Islet precursor cell (in vitro differentiated cells): ENCODE results near the gene RYR2.
"Not testable (repeated sequence)": the region's sequence is repeated elsewhere in the genome, so short reads cannot be mapped to it uniquely, and the experiment has no call there.

Experiments
- DNase-seq: peaks from one replicate; pipeline ENCODE4 v3.0.0-alpha.2; 2018

The RYR2 gene

GRCh38 chr1:237583270-237583669 is 541.3 kb downstream of the RYR2 start:
- no peak for DNase-seq

- no peak for DNase-seq
Measured at GRCh38 chr1:237583756-237584155, 541.8 kb downstream of the RYR2 start.

DNA sequence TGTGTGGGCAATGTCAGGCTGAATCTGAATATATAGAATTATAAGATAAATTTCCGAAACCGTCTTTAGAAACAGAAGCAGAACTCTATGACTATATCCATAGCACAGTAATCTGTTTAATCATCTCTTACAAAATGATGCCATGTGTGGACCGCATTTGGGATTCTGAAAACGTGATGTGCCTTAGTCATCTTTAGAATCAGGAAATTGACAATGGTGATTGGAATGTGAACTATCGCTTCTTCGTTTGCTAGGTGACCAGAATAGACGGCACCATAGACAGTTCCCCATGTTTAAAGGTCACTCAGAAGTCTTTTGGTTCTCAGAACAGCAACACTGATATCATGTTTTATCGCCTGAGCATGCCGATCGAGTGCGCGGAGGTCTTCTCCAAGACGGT is 548.4 kb downstream of the RYR2 start:
- no peak for DNase-seq

DNA sequence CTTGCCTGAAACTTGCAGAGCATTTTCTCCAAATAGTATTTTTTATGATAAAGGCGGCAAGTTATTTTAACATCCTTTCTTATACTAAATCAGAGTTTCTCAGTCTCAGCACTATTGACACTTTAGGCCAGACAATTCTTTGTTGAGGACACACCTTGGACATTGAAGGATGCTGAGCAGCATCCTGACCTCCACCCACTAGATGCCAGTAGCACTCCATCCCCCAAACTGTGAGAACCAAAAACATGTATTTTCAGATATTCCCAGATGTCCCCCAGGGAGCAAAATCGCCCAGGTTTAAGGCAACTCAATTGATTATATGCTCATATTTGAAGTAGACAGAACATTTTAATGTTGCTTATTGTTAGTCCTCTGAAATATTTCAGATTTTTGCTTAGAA is 549.4 kb downstream of the RYR2 start:
- no peak for DNase-seq

DNA sequence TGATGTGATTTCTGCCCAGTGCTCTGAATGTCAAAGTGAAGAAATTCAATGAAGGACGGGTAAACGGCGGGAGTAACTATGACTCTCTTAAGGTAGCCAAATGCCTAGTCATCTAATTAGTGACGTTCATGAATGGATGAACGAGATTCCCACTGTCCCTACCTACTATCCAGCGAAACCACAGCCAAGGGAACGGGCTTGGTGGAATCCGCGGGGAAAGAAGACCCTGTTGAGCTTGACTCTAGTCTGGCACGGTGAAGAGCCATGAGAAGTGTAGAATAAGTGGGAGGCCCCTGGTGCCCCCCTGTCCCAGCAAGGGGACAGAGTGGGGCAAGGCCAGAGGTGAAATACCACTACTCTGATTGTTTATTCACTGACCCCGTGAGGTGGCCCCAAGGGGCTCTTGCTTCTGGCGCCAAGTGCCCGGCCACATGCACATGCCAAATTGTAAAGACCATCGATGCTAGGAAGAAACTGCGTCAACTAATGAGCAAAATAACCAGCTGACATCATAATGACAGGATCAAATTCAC is 561.1 kb downstream of the RYR2 start:
- DNase-seq = not testable (repeated sequence)

DNA sequence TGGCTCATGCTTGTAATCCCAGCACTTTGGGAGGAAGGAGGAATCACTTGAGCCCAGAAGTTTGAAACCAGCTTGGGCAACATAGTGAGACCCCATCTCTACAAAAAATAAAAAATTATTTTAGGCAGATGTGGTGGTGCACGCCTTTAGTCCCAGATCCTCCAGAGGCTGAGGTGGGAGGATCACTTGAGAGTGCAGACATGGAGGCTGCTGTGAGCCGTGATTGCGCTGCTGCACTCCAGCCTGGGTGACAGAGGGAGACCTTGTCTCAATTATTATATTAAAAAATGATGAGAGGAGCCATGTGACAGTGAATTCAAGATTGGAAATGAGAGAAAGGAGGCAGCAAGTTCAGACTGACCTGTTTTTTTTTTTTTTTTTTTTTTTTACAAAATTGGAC is 566.4 kb downstream of the RYR2 start:
- DNase-seq = no peak

DNA sequence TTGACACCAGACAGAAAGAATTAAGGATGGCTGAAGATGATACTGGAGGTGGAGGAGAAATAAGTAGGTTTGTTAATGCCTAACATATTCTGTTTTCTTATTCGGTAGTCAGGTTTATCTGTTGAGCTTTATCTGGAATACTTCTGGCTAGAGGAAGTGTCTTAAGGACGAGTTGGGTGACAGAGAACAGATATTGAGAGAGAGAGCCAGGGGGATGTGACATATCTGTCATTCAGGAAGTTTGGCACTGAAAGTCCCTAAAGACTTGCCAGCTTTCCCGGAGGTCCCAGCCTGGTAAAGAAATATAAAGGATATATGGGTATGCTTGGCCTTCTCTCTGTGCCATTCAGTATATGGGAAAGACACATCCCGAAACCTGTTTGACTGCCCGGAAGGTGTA is 568.2 kb downstream of the RYR2 start:
- DNase-seq = no peak

DNA sequence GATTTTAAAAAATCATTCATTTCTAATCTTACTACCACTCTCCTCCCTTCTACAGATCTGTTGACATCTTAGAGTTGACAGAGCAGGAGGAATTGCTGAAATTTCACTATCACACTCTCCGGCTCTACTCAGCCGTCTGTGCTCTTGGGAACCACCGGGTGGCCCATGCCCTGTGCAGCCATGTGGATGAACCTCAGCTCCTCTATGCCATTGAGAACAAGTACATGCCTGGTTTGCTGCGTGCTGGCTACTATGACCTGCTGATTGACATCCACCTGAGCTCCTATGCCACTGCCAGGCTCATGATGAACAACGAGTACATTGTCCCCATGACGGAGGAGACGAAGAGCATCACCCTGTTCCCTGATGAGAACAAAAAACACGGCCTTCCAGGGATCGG is 572.0 kb downstream of the RYR2 start:
- no peak for DNase-seq

GRCh38 chr1:237619553-237619952 is 577.6 kb downstream of the RYR2 start:
- DNase-seq = no peak

GRCh38 chr1:237634922-237635321 is 592.9 kb downstream of the RYR2 start:
- DNase-seq = no peak

GRCh38 chr1:237638555-237638954 is 596.6 kb downstream of the RYR2 start:
- no peak for DNase-seq

- DNase-seq = no peak
Measured at GRCh38 chr1:237640011-237640671, 598.2 kb downstream of the RYR2 start.

DNA sequence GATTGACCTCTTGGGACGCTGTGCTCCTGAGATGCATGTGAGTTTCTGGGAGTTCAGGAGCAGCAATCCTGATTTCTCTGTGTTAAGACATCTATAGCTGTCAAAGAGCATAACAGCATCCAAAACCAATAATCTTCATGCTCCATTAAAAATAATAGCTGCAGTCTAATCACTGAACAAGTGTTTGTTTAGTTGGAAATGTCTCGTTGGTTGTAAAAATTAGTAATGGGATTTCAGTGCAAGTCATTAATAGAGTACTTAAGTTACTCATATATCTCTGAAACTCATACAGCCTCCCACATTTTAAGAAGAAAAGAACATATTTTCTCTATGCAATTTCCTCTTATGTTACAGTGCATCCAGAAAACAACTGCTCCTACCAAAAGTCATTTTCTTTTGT is 599.0 kb downstream of the RYR2 start:
- no peak for DNase-seq

DNA sequence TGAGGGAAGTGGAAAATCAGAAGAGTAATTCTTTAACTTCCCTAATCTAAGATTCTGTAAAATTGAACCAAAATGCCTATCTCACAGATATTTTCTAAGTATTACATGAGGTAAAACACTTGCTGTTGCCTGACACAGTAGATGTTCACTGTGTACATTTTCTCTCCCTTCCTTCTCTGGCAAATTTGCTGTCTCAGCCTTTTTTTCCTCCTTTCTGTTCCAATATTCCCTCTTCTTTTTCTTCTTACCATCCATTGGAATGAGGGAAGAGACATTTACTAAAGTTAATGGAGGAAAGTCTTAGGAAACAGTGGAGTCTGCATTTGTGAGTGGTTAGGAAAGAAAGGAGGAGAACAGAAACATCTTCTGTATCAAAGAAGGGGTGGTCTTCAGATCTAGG is 608.8 kb downstream of the RYR2 start:
- DNase-seq = no peak

- DNase-seq = no peak
Measured at GRCh38 chr1:237655778-237656177, 613.8 kb downstream of the RYR2 start.

- no peak for DNase-seq
Measured at GRCh38 chr1:237664348-237664747, 622.4 kb downstream of the RYR2 start.

GRCh38 chr1:237670302-237670701 is 628.3 kb downstream of the RYR2 start:
- no peak for DNase-seq

- DNase-seq = no peak
Measured at GRCh38 chr1:237671262-237671661, 629.3 kb downstream of the RYR2 start.

DNA sequence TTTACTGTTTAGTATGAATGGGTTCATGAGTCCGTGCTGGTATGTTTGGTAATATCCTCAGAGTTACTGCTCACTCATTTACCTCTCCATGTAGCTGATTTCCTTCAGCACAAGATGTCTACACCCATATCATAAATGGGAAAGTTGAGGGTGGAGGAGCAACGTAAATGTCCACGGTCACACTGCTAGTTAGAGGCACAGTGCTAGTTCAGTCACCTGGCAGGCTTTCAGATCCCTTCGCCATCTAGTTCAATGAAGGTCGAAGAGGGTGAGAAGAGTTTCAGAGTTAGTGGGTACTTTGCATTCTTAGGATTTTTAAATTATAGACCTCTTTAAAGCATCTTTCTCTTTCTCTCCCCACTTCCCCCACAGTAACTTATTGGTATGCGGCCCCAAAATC is 630.0 kb downstream of the RYR2 start:
- DNase-seq = no peak

DNA sequence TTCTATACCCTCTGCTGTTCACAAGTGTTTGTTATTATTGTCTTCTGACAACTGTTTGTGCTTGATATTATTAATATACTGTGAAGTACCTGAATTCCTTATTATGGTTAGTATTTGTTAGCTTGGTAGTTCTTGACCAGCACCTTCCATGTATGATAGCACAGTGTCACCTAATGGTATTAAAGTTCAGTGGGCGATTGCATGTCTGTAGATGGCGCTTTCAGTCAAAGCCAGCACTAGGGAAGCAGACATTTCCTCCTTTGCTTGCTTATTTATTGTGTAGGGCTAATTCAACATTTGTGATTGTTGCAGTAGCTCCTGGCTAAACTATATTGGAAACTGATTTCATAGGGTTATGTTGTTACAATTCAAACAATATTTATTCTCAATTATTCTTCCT is 630.8 kb downstream of the RYR2 start:
- DNase-seq = no peak

DNA sequence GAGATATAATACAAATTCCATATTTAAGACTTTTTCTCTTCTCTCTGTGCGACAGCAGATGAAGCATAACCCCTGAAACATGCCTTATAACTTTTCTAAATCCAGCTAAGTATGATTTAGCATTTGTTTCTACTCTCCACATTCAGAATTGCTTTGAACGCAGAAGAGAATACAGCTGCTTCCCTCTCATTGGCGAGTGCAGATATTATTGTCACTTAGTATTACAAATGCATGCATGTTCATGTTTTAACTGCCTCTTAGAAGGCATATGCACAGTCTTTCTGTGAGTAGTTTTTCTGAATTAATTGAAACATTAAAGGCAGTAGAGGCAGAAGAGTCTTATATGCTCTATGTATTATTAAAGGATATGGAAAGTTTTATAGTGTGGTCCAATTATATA is 631.6 kb downstream of the RYR2 start:
- DNase-seq = no peak

DNA sequence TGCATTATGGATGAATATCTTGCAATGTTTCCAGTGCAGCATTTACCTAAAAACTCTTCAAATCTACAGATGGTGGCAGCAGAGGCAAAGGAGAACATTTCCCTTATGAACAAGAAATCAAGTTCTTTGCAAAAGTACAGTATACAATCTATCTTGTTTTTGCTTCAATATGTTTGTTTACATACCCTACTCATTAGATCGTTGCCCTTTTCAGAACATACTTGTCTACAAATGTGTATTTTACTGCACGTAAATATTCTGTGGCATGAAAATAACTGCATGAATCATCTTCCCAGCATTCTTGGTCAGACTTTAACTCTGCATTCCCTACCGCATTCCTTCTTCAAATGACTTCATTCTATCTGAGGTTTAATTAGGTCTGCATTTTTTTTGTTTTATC is 636.0 kb downstream of the RYR2 start:
- no peak for DNase-seq

DNA sequence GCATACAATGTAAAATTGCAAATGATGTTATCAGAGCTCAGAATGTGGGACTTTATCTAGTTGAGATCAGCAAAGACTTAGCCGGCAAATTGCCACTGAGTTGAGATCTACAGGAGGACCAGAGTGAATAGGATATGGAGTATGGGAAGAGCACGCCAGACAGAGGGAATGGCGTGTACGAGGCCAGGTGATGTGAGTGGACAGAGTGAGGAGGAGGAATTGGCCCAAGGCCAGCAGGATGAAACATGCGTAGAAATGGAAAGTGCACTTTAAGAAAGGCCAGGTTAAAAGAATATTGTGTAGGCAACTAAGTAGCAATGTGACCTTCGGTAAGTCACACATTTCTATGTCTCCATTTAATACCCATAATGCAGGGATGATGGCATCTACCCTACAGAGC is 637.7 kb downstream of the RYR2 start:
- no peak for DNase-seq

DNA sequence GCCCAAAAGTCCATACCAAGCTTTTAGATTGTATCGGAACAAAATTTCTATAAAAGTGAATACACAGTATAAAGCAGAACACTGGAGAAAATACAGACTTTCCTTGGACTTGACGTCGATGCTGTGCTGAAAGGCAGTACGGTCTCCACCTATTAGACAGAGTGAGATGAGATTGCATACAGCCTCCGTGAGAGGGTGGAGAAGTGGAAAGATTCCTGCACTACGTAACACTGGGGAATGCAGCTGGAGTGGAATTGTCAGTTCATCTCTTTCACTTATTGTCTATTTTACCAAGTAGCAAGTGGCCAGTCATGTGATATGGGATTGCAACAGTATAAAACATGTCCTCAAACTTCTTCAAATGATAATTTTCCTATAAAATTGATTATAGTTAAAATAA is 639.2 kb downstream of the RYR2 start:
- DNase-seq = no peak

GRCh38 chr1:237684236-237684635 is 642.3 kb downstream of the RYR2 start:
- DNase-seq = no peak
